ENCODE measurements around the gene SMC1B. TPM values are rescaled to one million over a fixed set of nuclear protein-coding genes. Genes with fewer than 3 reads are reported as not detected.
A peak's percentile ranks its signal among the peaks of the same experiment; 100 is the strongest.

SMC1B gene
- total and polyA plus RNA-seq, 9 of the 15 experiments (the other 6 are each of a cell fraction or from before 2014, with no cell fraction given), result 0.03 TPM; not detected in 8

- Histone ChIP-seq H3K36me3 (ENCODE audit: control insufficient read depth, insufficient read depth, low read length) (peaks cover 12% of the 10 kb centered on the region; the same call in 2 of the 3 replicates), H3K4me1 (replicated peaks in 1 of 2; ENCODE audit: control insufficient read depth in 2 of 2, insufficient read depth in 2 of 2, low read length in 2 of 2) (peaks cover 35 to 36% of the 10 kb centered on the region in 2 experiments; a peak in 4 of 5 replicates), H3K9me1 (ENCODE audit: control insufficient read depth, insufficient read depth, low read length) (no peaks in the 10 kb centered on the region), H3K27me3 (ENCODE audit: control insufficient read depth in 2 of 2, insufficient read depth in 2 of 2, low read length in 2 of 2) (no peaks in the 10 kb centered on the region), H3K9ac (ENCODE audit: insufficient read depth in 1 of 2, low read depth in 2 of 2, low read length in 2 of 2) (peak within 1 kb of the TSS; percentile 64 to 95), H3K9me3 (replicated peaks; ENCODE audit: control insufficient read depth, insufficient read depth, low read depth, low read length) (no peaks in the 10 kb centered on the region), H4K20me1 (replicated peaks; ENCODE audit: control insufficient read depth, insufficient read depth, low read length) (no peaks in the 10 kb centered on the region), H3K4me2 (ENCODE audit: insufficient read depth, low read length) (peak within 1 kb of the TSS; percentile 81), H3K27ac (ENCODE audit: extremely low read depth, low read depth, low read length) (peak within 1 kb of the TSS; percentile 76), H3K4me3 (peak within 1 kb of the TSS; percentile 81), H2AFZ (ENCODE audit: low read depth, low read length) (peak within 1 kb of the TSS; percentile 95), H3K79me2 (ENCODE audit: control insufficient read depth, insufficient read depth, low read length) (peaks cover 46% of the 10 kb centered on the region)
- ChIA-PET POLR2A (interaction anchor here (0.6 kb wide), 1 partner anchor 1364 kb away, joined by 3 read pairs; no protein-coding TSS in a partner anchor), CTCF (ENCODE audit: low intra/inter-chr PET ratio) (no interaction called here)
- intact Hi-C loops (cut with micrococcal nuclease) (no loop called here), in situ Hi-C loops (cut with MboI) (no loop called here)
- FAIRE-seq, result peak; percentile 78
- DNase-seq (ENCODE audit: extremely low read depth in 1 of 4, low spot score in 3 of 4), result peak; percentile 91 to 94 (median 92)
- ATAC-seq, result peak; percentile 87
- WGBS (ENCODE audit: insufficient coverage, low coverage, missing lambda C conversion rate), result 0% methylated on average over 19 of the region's 95 CpGs
- no TSS peak for BruUV-seq (replicated peaks)
- TF ChIP-seq ARID3A (IDR thresholded peaks at IDR 0.05; ENCODE audit: borderline replicate concordance, low read depth, low read length) (no peak), ZNF639 (CRISPR knock-in tag; conservative IDR thresholded peaks at IDR 0.05 in 1 of 2, IDR thresholded peaks at IDR 0.05 in 1 of 2) (peak in 1 of 2 experiments; percentile 89; a peak in 2 of 4 replicates), PHF21A (IDR thresholded peaks at IDR 0.05; ENCODE audit: borderline replicate concordance, low read depth) (no peak), ZEB2 (IDR thresholded peaks at IDR 0.05) (0 out of 2 replicates have a peak, but pooled peaks have one; percentile 31), SP1 (CRISPR knock-in tag; IDR thresholded peaks at IDR 0.05) (peak; percentile 84), HCFC1 (IDR thresholded peaks at IDR 0.05; ENCODE audit: low read depth, low read length) (peak; percentile 73), XRCC3 (IDR thresholded peaks at IDR 0.05) (no peak), ZNF696 (CRISPR knock-in tag; conservative IDR thresholded peaks at IDR 0.05) (no peak), YBX1 (IDR thresholded peaks at IDR 0.05) (no peak), PHF8 (IDR thresholded peaks at IDR 0.05; ENCODE audit: borderline replicate concordance, low read length) (peak; percentile 73; the same call in 1 of the 2 replicates), SUPT5H (IDR thresholded peaks at IDR 0.05) (peak; percentile 73), E2F4 (CRISPR knock-in tag; IDR thresholded peaks at IDR 0.05; ENCODE audit: low read depth) (no peak), MCM3 (IDR thresholded peaks at IDR 0.05) (no peak), CAMTA2 (CRISPR knock-in tag; conservative IDR thresholded peaks at IDR 0.05) (no peak)
These were observed 103.8 kb downstream of the SMC1B start, which contains the start of gene FAM118A for GRCh38 chr22:45309422-45310227. FAM118A (plus strand) TSS chr22:45309934; CDS start chr22:45322380, 12,446 bp downstream.

All from K562 (cell line).